SK-N-SH (cell line): ENCODE measurements around the gene KCNJ9. TPM values are rescaled to one million over a fixed set of nuclear protein-coding genes. Genes with fewer than 3 reads are reported as not detected.

ENCODE experiments used
- CTCF ChIA-PET: fragments of 300-600, 350-600 bp; formaldehyde crosslinking; extraction: SDS; loops from one replicate; lab custom pipeline; 2021; lab: Yijun Ruan, JAX
- POLR2A ChIA-PET: fragments of 350-600 bp; sonication (Branson Sonifier 250); formaldehyde crosslinking; extraction: SDS; loops from one replicate; lab custom pipeline; 2020; ENCODE audit warnings: antibody characterized with exemption, inconsistent platforms; lab: Yijun Ruan, JAX
- DNase-seq: peaks from one replicate; pipeline ENCODE4 v3.0.0; 2012
- H2AFZ ChIP-seq: fragments of 200-600 bp; sonication (generic); 2 replicates; pipeline ENCODE4 v1.8.1; 2016; ENCODE audit warnings: antibody characterized with exemption, mild to moderate bottlenecking, low read depth
- H3F3A ChIP-seq: fragments of 200-600 bp; sonication (generic); replicated peaks from 2 replicates; pipeline ENCODE3; 2016; ENCODE audit warnings: antibody characterized with exemption, mild to moderate bottlenecking; ENCODE audit not compliant: insufficient read depth
- H3K27ac ChIP-seq, 2 experiments: fragments of 200-500 bp in 1 of 2; fragments of 200-600 bp in 1 of 2; sonication (Bioruptor generic) in 1 of 2; sonication (generic), shearing (Covaris generic) in 1 of 2; 2 replicates each; pipeline versions ENCODE4 v1.5.1 to v1.6.1; 2014 to 2016; ENCODE audit warnings: low read depth in 2 of 2, inconsistent platforms in 1 of 2, low read length in 1 of 2, mild to moderate bottlenecking in 1 of 2, mixed read lengths in 1 of 2
- H3K27me3 ChIP-seq: fragments of 200-600 bp; sonication (generic), shearing (Covaris generic); 2 replicates; pipeline ENCODE4 v1.6.1; 2016; ENCODE audit warnings: mixed run types; ENCODE audit not compliant: insufficient read depth
- H3K36me3 ChIP-seq, 2 experiments: fragments of 200-500 bp in 1 of 2; fragments of 200-600 bp in 1 of 2; sonication (Bioruptor generic) in 1 of 2; sonication (generic) in 1 of 2; replicated peaks in 1 of 2; 2 replicates each; pipeline versions ENCODE3 to v1.5.1; 2014 to 2016; ENCODE audit warnings: low read length in 1 of 2, mild to moderate bottlenecking in 1 of 2; ENCODE audit not compliant: insufficient read depth in 2 of 2, control insufficient read depth in 1 of 2
- H3K4me1 ChIP-seq, 2 experiments: fragments of 200-500 bp in 1 of 2; fragments of 200-600 bp in 1 of 2; sonication (Bioruptor generic) in 1 of 2; sonication (generic), shearing (Covaris generic) in 1 of 2; 2 replicates each; pipeline versions ENCODE4 v1.5.1 to v1.6.1; 2014 to 2016; ENCODE audit warnings: low read depth in 1 of 2, low read length in 1 of 2, mixed run types in 1 of 2; ENCODE audit not compliant: insufficient read depth in 2 of 2, control insufficient read depth in 1 of 2
- H3K4me2 ChIP-seq: fragments of 200-600 bp; sonication (generic), shearing (Covaris generic); 2 replicates; pipeline ENCODE4 v1.6.1; 2017; ENCODE audit warnings: mixed run types
- H3K4me3 ChIP-seq, 2 experiments: fragments of 200-500 bp in 1 of 2; fragments of 200-600 bp in 1 of 2; sonication (Bioruptor generic) in 1 of 2; sonication (generic), shearing (Covaris generic) in 1 of 2; 2 replicates each; pipeline versions ENCODE4 v1.5.1 to v1.8.1; 2014 to 2016; ENCODE audit warnings: low read depth in 2 of 2, inconsistent platforms in 1 of 2, low read length in 1 of 2, mild to moderate bottlenecking in 1 of 2, mixed read lengths in 1 of 2, moderate library complexity in 1 of 2
- H3K79me2 ChIP-seq: fragments of 200-600 bp; sonication (generic); 2 replicates; pipeline ENCODE4 v1.8.1; 2017; ENCODE audit warnings: mild to moderate bottlenecking; ENCODE audit not compliant: insufficient read depth
- H3K9ac ChIP-seq: fragments of 200-600 bp; sonication (generic); 2 replicates; pipeline ENCODE4 v1.6.1; 2017; ENCODE audit warnings: mixed run types
- H3K9me2 ChIP-seq: fragments of 200-600 bp; sonication (generic); 2 replicates; pipeline ENCODE4 v1.6.1; 2017; ENCODE audit warnings: mixed run types
- H3K9me3 ChIP-seq: fragments of 200-600 bp; sonication (generic); 2 replicates; pipeline ENCODE4 v1.6.1; 2017; ENCODE audit warnings: mixed run types, mild to moderate bottlenecking, moderate library complexity
- H4K20me1 ChIP-seq: fragments of 200-600 bp; sonication (generic); 2 replicates; pipeline ENCODE4 v1.6.1; 2017; ENCODE audit warnings: mild to moderate bottlenecking, mixed run types; ENCODE audit not compliant: insufficient read depth
- EZH2phosphoT487 ChIP-seq: fragments of 200-600 bp; sonication (generic); IDR thresholded peaks from 2 replicates; pipeline ENCODE4 v1.6.1; 2017; ENCODE audit warnings: low read depth, mixed run types, mild to moderate bottlenecking, antibody characterized with exemption, moderate library complexity, borderline replicate concordance
- FOSL2 ChIP-seq: IDR thresholded peaks from 2 replicates; pipeline ENCODE4 v1.4.0; 2012; ENCODE audit warnings: low read depth, mild to moderate bottlenecking, moderate library complexity, borderline replicate concordance
- FOXM1 ChIP-seq: IDR thresholded peaks from 2 replicates; pipeline ENCODE4 v1.4.0; 2012; ENCODE audit warnings: low read depth, mild to moderate bottlenecking
- GATA2 ChIP-seq: sonication (generic); formaldehyde crosslinking; IDR thresholded peaks from 2 replicates; pipeline ENCODE4 v1.5.0; 2020; ENCODE audit warnings: mild to moderate bottlenecking, missing genetic modification reagents
- MEF2A ChIP-seq: IDR thresholded peaks from 2 replicates; pipeline ENCODE4 v1.4.0; 2012; ENCODE audit warnings: low read depth, borderline replicate concordance
- NFIC ChIP-seq: IDR thresholded peaks from 2 replicates; pipeline ENCODE4 v1.4.0; 2012; ENCODE audit warnings: borderline replicate concordance
- NRF1 ChIP-seq: IDR thresholded peaks from 2 replicates; pipeline ENCODE4 v1.6.1; 2012; ENCODE audit warnings: low read depth, mild to moderate bottlenecking, low read length
- RAD21 ChIP-seq: IDR thresholded peaks from 2 replicates; pipeline ENCODE4 v1.6.1; 2012; ENCODE audit warnings: mild to moderate bottlenecking, low read length
- RFX5 ChIP-seq: IDR thresholded peaks from 2 replicates; pipeline ENCODE4 v1.6.1; 2012; ENCODE audit warnings: mild to moderate bottlenecking, improper control_type of control experiment, low read length
- SMC3 ChIP-seq: IDR thresholded peaks from 2 replicates; pipeline ENCODE4 v1.6.1; 2012; ENCODE audit warnings: low read depth, low read length, improper control_type of control experiment
- TAF1 ChIP-seq: IDR thresholded peaks from 2 replicates; pipeline ENCODE4 v1.6.1; 2012; ENCODE audit warnings: low read depth, mild to moderate bottlenecking, low read length, moderate library complexity, borderline replicate concordance
- TCF12 ChIP-seq: IDR thresholded peaks from 2 replicates; pipeline ENCODE4 v1.4.0; 2012
- YY1 ChIP-seq: IDR thresholded peaks from 2 replicates; pipeline ENCODE4 v1.4.0; 2012; ENCODE audit warnings: low read depth, mild to moderate bottlenecking
- WGBS: methylation state at CpG from one replicate; pipeline ENCODE4 v1.1.6; 2017; ENCODE audit warnings: low lambda C conversion rate; 5-methylcytosine and 5-hydroxymethylcytosine counted together
- polyA plus RNA-seq, 3 experiments: library from polyadenylated mRNA; depleted of rRNA; stranded (reverse); fragments of >200 nt; gene quantifications; 2 replicates each; pipeline ENCODE4 v1.2.3, GENCODE V29; 2012
- TF ChIP-seq, protein P1 (sequence below): IDR thresholded peaks from 2 replicates; pipeline ENCODE4; 2012
- TF ChIP-seq, protein P2 (sequence below): fragments of 150-350 bp; IDR thresholded peaks from 2 replicates; pipeline ENCODE4 v1.6.1; 2016; ENCODE audit warnings: mild to moderate bottlenecking, low read depth, low read length
- TF ChIP-seq, protein P3 (sequence below): IDR thresholded peaks from 2 replicates; pipeline ENCODE4 v1.4.0; 2012; ENCODE audit warnings: low read depth, borderline replicate concordance
- TF ChIP-seq, protein P4 (sequence below): IDR thresholded peaks from 2 replicates; pipeline ENCODE4 v1.6.1; 2012; ENCODE audit warnings: mild to moderate bottlenecking, low read depth, low read length, moderate library complexity
- TF ChIP-seq, protein P5 (sequence below): fragments of 150-350 bp; IDR thresholded peaks from 2 replicates; pipeline ENCODE4 v1.6.1; 2017; ENCODE audit warnings: antibody characterized with exemption, low read length, low read depth, borderline replicate concordance

KCNJ9 gene
- polyA plus RNA-seq, 1 of the 3 experiments (the other 2 are of a cell fraction) = 0.02 TPM

DNA sequence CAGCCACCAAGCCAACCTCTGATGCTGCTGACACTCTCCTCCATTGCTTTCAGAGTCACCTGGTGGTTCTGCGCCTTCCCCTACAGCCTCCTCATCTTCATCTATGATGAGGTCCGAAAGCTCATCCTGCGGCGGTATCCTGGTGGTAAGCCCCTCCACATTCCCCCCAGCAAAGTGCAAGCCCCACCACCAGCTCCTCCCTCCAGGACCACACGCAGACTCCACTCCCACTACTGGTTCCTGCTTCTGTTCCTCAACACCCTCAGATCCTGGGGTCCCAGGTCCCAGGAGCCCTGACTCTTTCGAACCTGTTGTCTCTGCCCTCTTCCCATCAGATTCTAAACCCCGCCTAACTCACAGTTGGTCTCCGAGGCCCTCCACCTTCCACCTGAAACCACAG, 58.5 kb downstream of the KCNJ9 start:
- Histone ChIP-seq H3K27me3 (peaks cover 26% of the 10 kb centered on the region; the same call in 1 of the 2 replicates), H3K4me2 (no peak overlapping the region), H3K27ac (no peak overlapping the region), H2AFZ (no peak overlapping the region), H3K4me3 (no peak overlapping the region), H3K9me2 (no peaks in the 10 kb centered on the region), H4K20me1 (no peaks in the 10 kb centered on the region), H3K9ac (no peak overlapping the region), H3K4me1 (no peaks in the 10 kb centered on the region), H3F3A (no peaks in the 10 kb centered on the region), H3K36me3 (no peaks in the 10 kb centered on the region), H3K79me2 (no peaks in the 10 kb centered on the region), H3K9me3 (no peaks in the 10 kb centered on the region)
- TF ChIP-seq TCF12 = no peak
- TF ChIP-seq NRF1 = no peak
- TF ChIP-seq FOXM1 = no peak
- no peak for TF ChIP-seq TAF1
- TF ChIP-seq SMC3 = no peak
- TF ChIP-seq RAD21 = no peak
- TF ChIP-seq, protein P1, sequence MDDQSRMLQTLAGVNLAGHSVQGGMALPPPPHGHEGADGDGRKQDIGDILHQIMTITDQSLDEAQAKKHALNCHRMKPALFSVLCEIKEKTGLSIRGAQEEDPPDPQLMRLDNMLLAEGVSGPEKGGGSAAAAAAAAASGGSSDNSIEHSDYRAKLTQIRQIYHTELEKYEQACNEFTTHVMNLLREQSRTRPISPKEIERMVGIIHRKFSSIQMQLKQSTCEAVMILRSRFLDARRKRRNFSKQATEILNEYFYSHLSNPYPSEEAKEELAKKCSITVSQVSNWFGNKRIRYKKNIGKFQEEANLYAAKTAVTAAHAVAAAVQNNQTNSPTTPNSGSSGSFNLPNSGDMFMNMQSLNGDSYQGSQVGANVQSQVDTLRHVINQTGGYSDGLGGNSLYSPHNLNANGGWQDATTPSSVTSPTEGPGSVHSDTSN = no peak
- no peak for TF ChIP-seq EZH2phosphoT487
- no peak for TF ChIP-seq YY1
- TF ChIP-seq, protein P2, sequence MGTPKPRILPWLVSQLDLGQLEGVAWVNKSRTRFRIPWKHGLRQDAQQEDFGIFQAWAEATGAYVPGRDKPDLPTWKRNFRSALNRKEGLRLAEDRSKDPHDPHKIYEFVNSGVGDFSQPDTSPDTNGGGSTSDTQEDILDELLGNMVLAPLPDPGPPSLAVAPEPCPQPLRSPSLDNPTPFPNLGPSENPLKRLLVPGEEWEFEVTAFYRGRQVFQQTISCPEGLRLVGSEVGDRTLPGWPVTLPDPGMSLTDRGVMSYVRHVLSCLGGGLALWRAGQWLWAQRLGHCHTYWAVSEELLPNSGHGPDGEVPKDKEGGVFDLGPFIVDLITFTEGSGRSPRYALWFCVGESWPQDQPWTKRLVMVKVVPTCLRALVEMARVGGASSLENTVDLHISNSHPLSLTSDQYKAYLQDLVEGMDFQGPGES = no peak
- TF ChIP-seq FOSL2 = no peak
- TF ChIP-seq, protein P3, sequence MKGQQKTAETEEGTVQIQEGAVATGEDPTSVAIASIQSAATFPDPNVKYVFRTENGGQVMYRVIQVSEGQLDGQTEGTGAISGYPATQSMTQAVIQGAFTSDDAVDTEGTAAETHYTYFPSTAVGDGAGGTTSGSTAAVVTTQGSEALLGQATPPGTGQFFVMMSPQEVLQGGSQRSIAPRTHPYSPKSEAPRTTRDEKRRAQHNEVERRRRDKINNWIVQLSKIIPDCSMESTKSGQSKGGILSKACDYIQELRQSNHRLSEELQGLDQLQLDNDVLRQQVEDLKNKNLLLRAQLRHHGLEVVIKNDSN = no peak
- TF ChIP-seq, protein P4, sequence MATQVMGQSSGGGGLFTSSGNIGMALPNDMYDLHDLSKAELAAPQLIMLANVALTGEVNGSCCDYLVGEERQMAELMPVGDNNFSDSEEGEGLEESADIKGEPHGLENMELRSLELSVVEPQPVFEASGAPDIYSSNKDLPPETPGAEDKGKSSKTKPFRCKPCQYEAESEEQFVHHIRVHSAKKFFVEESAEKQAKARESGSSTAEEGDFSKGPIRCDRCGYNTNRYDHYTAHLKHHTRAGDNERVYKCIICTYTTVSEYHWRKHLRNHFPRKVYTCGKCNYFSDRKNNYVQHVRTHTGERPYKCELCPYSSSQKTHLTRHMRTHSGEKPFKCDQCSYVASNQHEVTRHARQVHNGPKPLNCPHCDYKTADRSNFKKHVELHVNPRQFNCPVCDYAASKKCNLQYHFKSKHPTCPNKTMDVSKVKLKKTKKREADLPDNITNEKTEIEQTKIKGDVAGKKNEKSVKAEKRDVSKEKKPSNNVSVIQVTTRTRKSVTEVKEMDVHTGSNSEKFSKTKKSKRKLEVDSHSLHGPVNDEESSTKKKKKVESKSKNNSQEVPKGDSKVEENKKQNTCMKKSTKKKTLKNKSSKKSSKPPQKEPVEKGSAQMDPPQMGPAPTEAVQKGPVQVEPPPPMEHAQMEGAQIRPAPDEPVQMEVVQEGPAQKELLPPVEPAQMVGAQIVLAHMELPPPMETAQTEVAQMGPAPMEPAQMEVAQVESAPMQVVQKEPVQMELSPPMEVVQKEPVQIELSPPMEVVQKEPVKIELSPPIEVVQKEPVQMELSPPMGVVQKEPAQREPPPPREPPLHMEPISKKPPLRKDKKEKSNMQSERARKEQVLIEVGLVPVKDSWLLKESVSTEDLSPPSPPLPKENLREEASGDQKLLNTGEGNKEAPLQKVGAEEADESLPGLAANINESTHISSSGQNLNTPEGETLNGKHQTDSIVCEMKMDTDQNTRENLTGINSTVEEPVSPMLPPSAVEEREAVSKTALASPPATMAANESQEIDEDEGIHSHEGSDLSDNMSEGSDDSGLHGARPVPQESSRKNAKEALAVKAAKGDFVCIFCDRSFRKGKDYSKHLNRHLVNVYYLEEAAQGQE = no peak
- TF ChIP-seq GATA2 (CRISPR knock-in tag) = no peak
- TF ChIP-seq RFX5 = no peak
- TF ChIP-seq, protein P5, sequence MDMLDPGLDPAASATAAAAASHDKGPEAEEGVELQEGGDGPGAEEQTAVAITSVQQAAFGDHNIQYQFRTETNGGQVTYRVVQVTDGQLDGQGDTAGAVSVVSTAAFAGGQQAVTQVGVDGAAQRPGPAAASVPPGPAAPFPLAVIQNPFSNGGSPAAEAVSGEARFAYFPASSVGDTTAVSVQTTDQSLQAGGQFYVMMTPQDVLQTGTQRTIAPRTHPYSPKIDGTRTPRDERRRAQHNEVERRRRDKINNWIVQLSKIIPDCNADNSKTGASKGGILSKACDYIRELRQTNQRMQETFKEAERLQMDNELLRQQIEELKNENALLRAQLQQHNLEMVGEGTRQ = no peak
- no peak for TF ChIP-seq MEF2A
- TF ChIP-seq NFIC = no peak
- ChIA-PET POLR2A (no interaction called here), CTCF (no interaction called here)
- DNase-seq = no peak
- 75% methylated on average over 8 of the region's 8 CpGs for WGBS

Other genes starting within 250 kb of the KCNJ9 start
- not detected in 2 replicates for gene VSIG8, start 218.9 kb upstream of the KCNJ9 start, polyA plus RNA-seq (2012; rRNA removed)
- gene CFAP45, start 181.4 kb upstream of the KCNJ9 start, polyA plus RNA-seq (2012; rRNA removed) = 0.57 and 0.74 TPM in 2 replicates
- 625 and 646 TPM in 2 replicates for gene TAGLN2, start 156.0 kb upstream of the KCNJ9 start, polyA plus RNA-seq (2012; rRNA removed)
- gene IGSF9, start 135.9 kb upstream of the KCNJ9 start, polyA plus RNA-seq (2012; rRNA removed) = 0.86 and 2.4 TPM in 2 replicates
- 0.12 and 0.19 TPM in 2 replicates for gene SLAMF9, start 127.3 kb upstream of the KCNJ9 start, polyA plus RNA-seq (2012; rRNA removed)
- gene PIGM, start 49.5 kb upstream of the KCNJ9 start, polyA plus RNA-seq (2012; rRNA removed) = 4.0 and 5.1 TPM in 2 replicates
- gene KCNJ10, start 11.4 kb upstream of the KCNJ9 start, polyA plus RNA-seq (2012; rRNA removed) = 0.03 TPM in 1 of 2 replicates, not detected in the other
- 67.9 and 70.7 TPM in 2 replicates for gene IGSF8, start 17.1 kb downstream of the KCNJ9 start, polyA plus RNA-seq (2012; rRNA removed)
- gene ATP1A2, start 34.2 kb downstream of the KCNJ9 start, polyA plus RNA-seq (2012; rRNA removed) = 0.07 and 0.10 TPM in 2 replicates
- gene ATP1A4, start 70.1 kb downstream of the KCNJ9 start, polyA plus RNA-seq (2012; rRNA removed) = not detected in 2 replicates
- 0.08 and 0.18 TPM in 2 replicates for gene CASQ1, start 109.0 kb downstream of the KCNJ9 start, polyA plus RNA-seq (2012; rRNA removed)
- 322 and 382 TPM in 2 replicates for gene PEA15, start 123.8 kb downstream of the KCNJ9 start, polyA plus RNA-seq (2012; rRNA removed)
- 108 and 150 TPM in 2 replicates for gene DCAF8, start 181.0 kb downstream of the KCNJ9 start, polyA plus RNA-seq (2012; rRNA removed)
- gene PEX19, start 203.6 kb downstream of the KCNJ9 start, polyA plus RNA-seq (2012; rRNA removed) = 31.4 and 52.1 TPM in 2 replicates